DND-41 (cell line): ENCODE data around the gene LAMC1.

ENCODE experiments used
- ATAC-seq: fragments of 200-7000 bp; cut with Tn5 transposase; 3 replicates; pipeline ENCODE4 v1.9.1; 2021; ENCODE audit warnings: low read depth; ENCODE audit not compliant: insufficient read depth
- DNase-seq: peaks from one replicate; pipeline ENCODE4 v3.0.0-alpha.2; 2020
- H2AFZ ChIP-seq: 2 replicates; pipeline ENCODE4 v1.6.0; 2012; ENCODE audit warnings: low read depth, low read length
- H3K27ac ChIP-seq: 2 replicates; pipeline ENCODE4 v1.5.1; 2012; ENCODE audit warnings: low read length, inconsistent platforms
- H3K27me3 ChIP-seq: fragments of 200-600 bp; sonication (generic); 2 replicates; pipeline ENCODE4 v1.6.0; 2012; ENCODE audit warnings: low read length, mild to moderate bottlenecking, inconsistent platforms; ENCODE audit not compliant: insufficient read depth, poor library complexity
- H3K36me3 ChIP-seq: 2 replicates; pipeline ENCODE4 v1.5.1; 2012; ENCODE audit warnings: low read length, inconsistent platforms; ENCODE audit not compliant: insufficient read depth
- H3K4me1 ChIP-seq: 2 replicates; pipeline ENCODE4 v1.5.1; 2012; ENCODE audit warnings: mild to moderate bottlenecking, low read length; ENCODE audit not compliant: insufficient read depth
- H3K4me2 ChIP-seq: 2 replicates; pipeline ENCODE4 v1.6.0; 2012; ENCODE audit warnings: mild to moderate bottlenecking, moderate library complexity, low read length, inconsistent platforms; ENCODE audit not compliant: insufficient read depth
- H3K4me3 ChIP-seq, 2 experiments: fragments of 200-600 bp in 1 of 2; shearing (Covaris generic) in 1 of 2; 2 replicates each; pipeline ENCODE4 v1.5.1; 2012 to 2016; ENCODE audit warnings: inconsistent platforms in 2 of 2, low read length in 2 of 2, mild to moderate bottlenecking in 2 of 2, low read depth in 1 of 2, moderate library complexity in 1 of 2
- H3K79me2 ChIP-seq: 2 replicates; pipeline ENCODE4 v1.6.0; 2012; ENCODE audit warnings: low read length, inconsistent platforms; ENCODE audit not compliant: insufficient read depth
- H3K9ac ChIP-seq: 2 replicates; pipeline ENCODE4 v1.6.0; 2012; ENCODE audit warnings: low read depth, mild to moderate bottlenecking, inconsistent platforms, low read length, moderate library complexity
- H3K9me3 ChIP-seq: 2 replicates; pipeline ENCODE4 v1.5.1; 2012; ENCODE audit warnings: low read length, moderate library complexity, mild to moderate bottlenecking, inconsistent platforms; ENCODE audit not compliant: insufficient read depth, severe bottlenecking
- H4K20me1 ChIP-seq: 2 replicates; pipeline ENCODE4 v1.6.0; 2012; ENCODE audit warnings: low read length; ENCODE audit not compliant: insufficient read depth
- EZH2 ChIP-seq: IDR thresholded peaks from 3 replicates; pipeline ENCODE4 v1.6.1; 2012; ENCODE audit warnings: borderline replicate concordance, low read depth, mild to moderate bottlenecking, moderate library complexity, low read length, inconsistent platforms; ENCODE audit not compliant: severe bottlenecking
- TF ChIP-seq, protein P1 (sequence below): IDR thresholded peaks from 2 replicates; pipeline ENCODE4 v1.5.1; 2012; ENCODE audit warnings: borderline replicate concordance, low read length, moderate library complexity, mild to moderate bottlenecking; ENCODE audit not compliant: poor library complexity, severe bottlenecking; ENCODE audit errors: extremely low read depth

LAMC1 gene

DNA sequence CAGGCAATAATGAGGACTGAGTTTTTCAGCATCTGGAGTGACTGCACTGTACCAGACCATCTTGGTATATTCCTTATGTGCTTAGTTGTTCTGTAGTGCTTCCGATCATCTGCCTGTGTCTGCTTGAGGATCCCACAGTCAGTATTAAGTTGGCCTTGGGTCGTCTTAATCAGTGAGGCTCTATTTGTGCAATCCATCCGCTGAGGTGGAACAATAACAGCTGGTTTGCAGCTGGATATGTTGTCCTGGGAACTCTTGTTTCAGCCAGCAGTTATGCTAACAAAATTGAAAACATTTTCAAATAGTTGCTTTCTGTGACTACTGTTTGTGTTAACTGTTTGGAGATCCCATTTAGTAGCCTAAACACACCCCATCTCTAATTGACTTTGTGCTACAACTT, 73.7 kb downstream of the LAMC1 start:
- TF ChIP-seq, protein P1, sequence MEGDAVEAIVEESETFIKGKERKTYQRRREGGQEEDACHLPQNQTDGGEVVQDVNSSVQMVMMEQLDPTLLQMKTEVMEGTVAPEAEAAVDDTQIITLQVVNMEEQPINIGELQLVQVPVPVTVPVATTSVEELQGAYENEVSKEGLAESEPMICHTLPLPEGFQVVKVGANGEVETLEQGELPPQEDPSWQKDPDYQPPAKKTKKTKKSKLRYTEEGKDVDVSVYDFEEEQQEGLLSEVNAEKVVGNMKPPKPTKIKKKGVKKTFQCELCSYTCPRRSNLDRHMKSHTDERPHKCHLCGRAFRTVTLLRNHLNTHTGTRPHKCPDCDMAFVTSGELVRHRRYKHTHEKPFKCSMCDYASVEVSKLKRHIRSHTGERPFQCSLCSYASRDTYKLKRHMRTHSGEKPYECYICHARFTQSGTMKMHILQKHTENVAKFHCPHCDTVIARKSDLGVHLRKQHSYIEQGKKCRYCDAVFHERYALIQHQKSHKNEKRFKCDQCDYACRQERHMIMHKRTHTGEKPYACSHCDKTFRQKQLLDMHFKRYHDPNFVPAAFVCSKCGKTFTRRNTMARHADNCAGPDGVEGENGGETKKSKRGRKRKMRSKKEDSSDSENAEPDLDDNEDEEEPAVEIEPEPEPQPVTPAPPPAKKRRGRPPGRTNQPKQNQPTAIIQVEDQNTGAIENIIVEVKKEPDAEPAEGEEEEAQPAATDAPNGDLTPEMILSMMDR, result no peak
- TF ChIP-seq EZH2, result no peak
- H3K9me3 ChIP-seq, result no peaks in the 10 kb centered on the region
- ATAC-seq (no peak), DNase-seq (no peak)
- no peak overlapping the region for H3K27ac ChIP-seq
- H3K4me2 ChIP-seq, result no peak overlapping the region
- H3K4me3 ChIP-seq, result no peak overlapping the region
- H3K4me1 ChIP-seq, result no peaks in the 10 kb centered on the region
- no peak overlapping the region for H2AFZ ChIP-seq
- H3K79me2 ChIP-seq, result no peaks in the 10 kb centered on the region
- H3K27me3 ChIP-seq, result peaks cover 7% of the 10 kb centered on the region
- no peaks in the 10 kb centered on the region for H4K20me1 ChIP-seq
- H3K36me3 ChIP-seq, result no peaks in the 10 kb centered on the region
- no peak overlapping the region for H3K9ac ChIP-seq

- Histone ChIP-seq H3K79me2 (no peaks in the 10 kb centered on the region), H3K4me2 (no peak overlapping the region), H3K4me3 (no peak overlapping the region), H3K27ac (no peak overlapping the region), H3K9ac (no peak overlapping the region), H3K27me3 (peaks cover 7% of the 10 kb centered on the region), H3K9me3 (no peaks in the 10 kb centered on the region), H4K20me1 (no peaks in the 10 kb centered on the region), H2AFZ (no peak overlapping the region), H3K4me1 (no peaks in the 10 kb centered on the region), H3K36me3 (no peaks in the 10 kb centered on the region)
- no peak for DNase-seq
- no peak for TF ChIP-seq EZH2
- TF ChIP-seq, protein P1, result no peak
- ATAC-seq, result no peak
Observed at GRCh38 chr1:183097438-183098051, 74.3 kb downstream of the LAMC1 start.

GRCh38 chr1:183098317-183098716, 75.1 kb downstream of the LAMC1 start:
- H3K4me2 ChIP-seq, result no peak overlapping the region
- H2AFZ ChIP-seq, result no peak overlapping the region
- peaks cover 4% of the 10 kb centered on the region for H3K27me3 ChIP-seq
- no peak overlapping the region for H3K9ac ChIP-seq
- H3K4me3 ChIP-seq, result no peak overlapping the region
- H3K36me3 ChIP-seq, result no peaks in the 10 kb centered on the region
- no peaks in the 10 kb centered on the region for H3K79me2 ChIP-seq
- no peaks in the 10 kb centered on the region for H4K20me1 ChIP-seq
- TF ChIP-seq, protein P1, result no peak
- TF ChIP-seq EZH2, result no peak
- ATAC-seq, result no peak
- no peak overlapping the region for H3K27ac ChIP-seq
- no peaks in the 10 kb centered on the region for H3K9me3 ChIP-seq
- H3K4me1 ChIP-seq, result no peaks in the 10 kb centered on the region
- DNase-seq, result no peak
